Uterus (tissue), 4 donors: Measurements from ENCODE around the gene CHMP4A. TPM values are rescaled to one million over a fixed set of nuclear protein-coding genes. Genes with fewer than 3 reads are reported as not detected.

Experiments
- DNase-seq, 2 donors: peaks; one replicate each; pipeline ENCODE4 v3.0.0-alpha.2; 2019 to 2020
- H3K27ac ChIP-seq, 2 donors: fragments of 200-600 bp; sonication (generic); 1 replicate in 1 of 2; 2 replicates in 1 of 2; pipeline ENCODE4 v1.5.1; 2016 to 2018
- H3K27me3 ChIP-seq, 2 donors: fragments of 200-600 bp; sonication (generic); one replicate each; pipeline ENCODE4 v1.5.1; 2018 to 2019; ENCODE audit warnings: control low read depth in 1 of 2
- H3K36me3 ChIP-seq, 2 donors: fragments of 200-600 bp; sonication (generic); one replicate each; pipeline ENCODE4 v1.5.1; 2019; ENCODE audit warnings: control low read depth in 1 of 2
- H3K4me1 ChIP-seq, 2 donors: fragments of 200-600 bp; sonication (generic); one replicate each; pipeline ENCODE4 v1.5.1; 2018 to 2019; ENCODE audit warnings: control low read depth in 1 of 2
- H3K4me3 ChIP-seq, 2 donors: fragments of 200-600 bp; sonication (generic); 1 replicate in 1 of 2; 2 replicates in 1 of 2; pipeline ENCODE4 v1.5.1; 2018 to 2019; ENCODE audit warnings: mild to moderate bottlenecking in 1 of 2
- H3K9me3 ChIP-seq, 2 donors: fragments of 200-600 bp; sonication (generic); one replicate each; pipeline ENCODE4 v1.5.1; 2019; ENCODE audit warnings: control low read depth in 1 of 2
- POLR2A ChIP-seq, 2 donors: fragments of 450-650 bp; IDR thresholded peaks; one replicate each; pipeline ENCODE4 v1.6.1; 2016; ENCODE audit warnings: antibody characterized with exemption in 2 of 2, mild to moderate bottlenecking in 1 of 2, moderate library complexity in 1 of 2
- intact Hi-C: fragments of 100-400 bp; cut with DNase I; formaldehyde crosslinking; loops from one replicate; pipeline ENCODE4 v1.15.1; 2023; ENCODE audit warnings: low total_unique reads
- total RNA-seq, 4 donors: library from RNA; depleted of rRNA in 3 of 4; stranded (reverse); fragments of >200 nt in 3 of 4; gene quantifications; one replicate each; pipeline versions ENCODE4 v1.1.0 to v1.2.4, GENCODE V29; 2014 to 2023
- TF ChIP-seq, protein P1 (sequence below), 4 experiments: fragments of 200-600 bp in 2 of 4; fragments of 450-650 bp in 2 of 4; sonication (generic) in 2 of 4; IDR thresholded peaks; one replicate each; pipeline ENCODE4 v1.5.1; 2016 to 2019; ENCODE audit warnings: antibody characterized with exemption in 4 of 4, mild to moderate bottlenecking in 2 of 4, moderate library complexity in 1 of 4
- donor health status: DM: yes; HTN: yes; CAD: no.

The CHMP4A gene
- total RNA-seq, 4 donors from 2014 or later: 6.8 to 53.3 (median 33.9) TPM

- H3K27ac ChIP-seq: peak overlapping the region in 1 of 2 donors; percentile 78
Observed at GRCh38 chr14:24178399-24179178, 34.7 kb downstream of the CHMP4A start.

DNA sequence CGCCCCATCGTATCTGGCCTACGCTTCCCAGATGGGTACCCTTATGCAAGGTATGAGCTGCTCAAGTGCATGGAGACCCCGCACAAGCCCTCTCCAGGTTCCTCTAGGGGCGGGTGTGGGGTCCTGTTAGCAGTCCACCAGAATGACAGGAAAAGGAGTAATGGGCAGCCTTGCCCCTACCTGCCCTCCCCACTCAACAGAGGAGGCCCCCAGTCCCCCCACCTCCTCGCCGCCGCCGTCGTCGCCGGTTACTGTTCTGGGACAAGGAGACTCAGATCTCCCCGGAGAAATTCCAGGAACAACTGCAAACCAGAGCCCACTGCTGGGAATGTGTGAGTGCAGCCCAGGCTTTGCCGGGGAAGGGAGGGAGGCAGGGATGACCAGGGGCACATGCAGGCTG lies 35.4 kb downstream of the CHMP4A start:
- H3K27me3 ChIP-seq: no peaks in the 10 kb centered on the region
- H3K4me3 ChIP-seq: no peak overlapping the region
- intact Hi-C loops: no loop called here
- TF ChIP-seq POLR2A (IDR thresholded peaks at IDR 0.05): no peak
- TF ChIP-seq, protein P1, sequence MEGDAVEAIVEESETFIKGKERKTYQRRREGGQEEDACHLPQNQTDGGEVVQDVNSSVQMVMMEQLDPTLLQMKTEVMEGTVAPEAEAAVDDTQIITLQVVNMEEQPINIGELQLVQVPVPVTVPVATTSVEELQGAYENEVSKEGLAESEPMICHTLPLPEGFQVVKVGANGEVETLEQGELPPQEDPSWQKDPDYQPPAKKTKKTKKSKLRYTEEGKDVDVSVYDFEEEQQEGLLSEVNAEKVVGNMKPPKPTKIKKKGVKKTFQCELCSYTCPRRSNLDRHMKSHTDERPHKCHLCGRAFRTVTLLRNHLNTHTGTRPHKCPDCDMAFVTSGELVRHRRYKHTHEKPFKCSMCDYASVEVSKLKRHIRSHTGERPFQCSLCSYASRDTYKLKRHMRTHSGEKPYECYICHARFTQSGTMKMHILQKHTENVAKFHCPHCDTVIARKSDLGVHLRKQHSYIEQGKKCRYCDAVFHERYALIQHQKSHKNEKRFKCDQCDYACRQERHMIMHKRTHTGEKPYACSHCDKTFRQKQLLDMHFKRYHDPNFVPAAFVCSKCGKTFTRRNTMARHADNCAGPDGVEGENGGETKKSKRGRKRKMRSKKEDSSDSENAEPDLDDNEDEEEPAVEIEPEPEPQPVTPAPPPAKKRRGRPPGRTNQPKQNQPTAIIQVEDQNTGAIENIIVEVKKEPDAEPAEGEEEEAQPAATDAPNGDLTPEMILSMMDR (IDR thresholded peaks at IDR 0.05): no peak
- no peaks in the 10 kb centered on the region for H3K4me1 ChIP-seq
- no peaks in the 10 kb centered on the region for H3K36me3 ChIP-seq
- H3K27ac ChIP-seq: no peak overlapping the region
- no peak for DNase-seq
- no peaks in the 10 kb centered on the region for H3K9me3 ChIP-seq

More at GRCh38 chr14:24178399-24179178, 34.7 kb downstream of the CHMP4A start:
- Histone ChIP-seq H3K4me3 (no peak overlapping the region), H3K27me3 (no peaks in the 10 kb centered on the region), H3K9me3 (no peaks in the 10 kb centered on the region), H3K4me1 (no peaks in the 10 kb centered on the region), H3K36me3 (no peaks in the 10 kb centered on the region)
- intact Hi-C loops: no loop called here
- TF ChIP-seq POLR2A (IDR thresholded peaks at IDR 0.05): no peak
- TF ChIP-seq, protein P1 (IDR thresholded peaks at IDR 0.05): no peak
- DNase-seq: no peak

GRCh38 chr14:24177041-24177825 lies 36.1 kb downstream of the CHMP4A start:
- Histone ChIP-seq H3K27me3 (no peaks in the 10 kb centered on the region), H3K4me1 (no peaks in the 10 kb centered on the region), H3K4me3 (no peak overlapping the region), H3K9me3 (no peaks in the 10 kb centered on the region), H3K36me3 (no peaks in the 10 kb centered on the region), H3K27ac (no peak overlapping the region)
- intact Hi-C loops: no loop called here
- no peak for TF ChIP-seq POLR2A (IDR thresholded peaks at IDR 0.05)
- TF ChIP-seq, protein P1 (IDR thresholded peaks at IDR 0.05): no peak
- no peak for DNase-seq

GRCh38 chr14:24176599-24176998 lies 36.7 kb downstream of the CHMP4A start:
- Histone ChIP-seq H3K36me3 (no peaks in the 10 kb centered on the region), H3K4me1 (no peaks in the 10 kb centered on the region), H3K27ac (no peak overlapping the region), H3K9me3 (no peaks in the 10 kb centered on the region), H3K4me3 (no peak overlapping the region), H3K27me3 (no peaks in the 10 kb centered on the region)
- TF ChIP-seq POLR2A (IDR thresholded peaks at IDR 0.05): no peak
- TF ChIP-seq, protein P1 (IDR thresholded peaks at IDR 0.05): no peak
- no peak for DNase-seq
- intact Hi-C loops: no loop called here

DNA sequence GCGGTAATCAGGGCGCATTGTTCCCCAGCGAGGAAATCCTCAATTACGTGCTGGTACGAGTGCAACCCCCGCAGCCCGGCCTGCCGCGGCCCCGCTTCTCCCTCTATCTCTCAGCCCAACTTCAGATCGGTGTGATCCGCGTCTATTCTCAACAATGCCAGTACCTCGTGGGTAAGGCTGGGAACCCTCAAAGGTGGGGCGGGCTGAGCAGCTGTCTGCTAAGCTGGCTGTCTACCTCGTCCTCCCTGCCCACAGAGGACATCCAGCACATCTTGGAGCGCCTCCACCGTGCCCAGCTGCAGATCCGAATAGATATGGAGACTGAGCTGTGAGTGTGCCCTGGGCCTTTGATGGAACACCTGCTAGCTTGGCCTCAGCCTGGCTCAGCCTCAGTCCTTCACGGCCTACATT lies 40.4 kb downstream of the CHMP4A start:
- no peaks in the 10 kb centered on the region for H3K36me3 ChIP-seq
- intact Hi-C loops: no loop called here
- H3K9me3 ChIP-seq: no peaks in the 10 kb centered on the region
- DNase-seq: no peak
- no peak overlapping the region for H3K4me3 ChIP-seq
- no peaks in the 10 kb centered on the region for H3K27me3 ChIP-seq
- no peaks in the 10 kb centered on the region for H3K4me1 ChIP-seq
- TF ChIP-seq, protein P1 (IDR thresholded peaks at IDR 0.05): no peak
- TF ChIP-seq POLR2A (IDR thresholded peaks at IDR 0.05): no peak
- peak overlapping the region in 1 of 2 donors; percentile 26 for H3K27ac ChIP-seq
